ENCODE data around the gene ADGRD2. TPM values are rescaled to one million over a fixed set of nuclear protein-coding genes. Genes with fewer than 3 reads are reported as not detected.
A peak's percentile ranks its signal among the peaks of the same experiment; 100 is the strongest.

Gene ADGRD2
- polyA plus RNA-seq, 1 donor (not counting 4 experiments of a cell fraction or from before 2014, with no cell fraction given), result not detected

DNA sequence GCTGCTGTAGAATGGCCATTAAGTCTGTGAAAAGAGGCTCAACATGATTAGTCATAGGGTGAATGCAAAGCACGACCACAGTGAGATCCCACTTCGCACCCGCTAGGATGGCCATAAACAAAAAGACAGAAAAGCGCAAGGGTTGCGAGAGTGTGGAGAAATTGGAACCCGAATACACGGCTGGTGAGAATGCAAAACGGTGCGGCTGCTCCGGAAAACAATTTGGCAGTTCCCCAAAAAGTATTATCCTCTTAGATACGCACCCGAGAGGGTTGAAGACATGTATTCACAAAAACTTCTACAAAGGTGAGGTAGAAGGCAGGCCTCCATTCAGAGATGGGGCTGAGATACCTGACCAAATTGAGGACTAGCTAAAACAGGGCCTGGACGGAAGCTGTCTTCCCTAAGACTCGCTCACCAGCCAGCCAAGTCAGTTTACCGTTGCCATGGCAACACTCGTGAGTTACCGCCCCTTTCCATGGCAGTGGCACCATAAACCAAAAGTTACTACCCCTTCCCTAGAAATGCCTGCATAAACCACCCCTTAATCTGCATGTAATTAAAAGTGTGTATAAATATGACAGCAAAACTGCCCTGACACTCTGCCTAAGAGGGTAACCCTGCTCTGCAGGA lies 34.3 kb upstream of the ADGRD2 start:
- no peak for TF ChIP-seq CTCF (optimal IDR thresholded peaks at IDR 0.05 in 1 of 3, IDR thresholded peaks at IDR 0.05 in 1 of 3, conservative IDR thresholded peaks at IDR 0.05 in 1 of 3; ENCODE audit: extremely low read depth in 1 of 3, insufficient read depth in 2 of 3, low read length in 3 of 3)
- TF ChIP-seq EZH2 (IDR thresholded peaks at IDR 0.05; ENCODE audit: low read length), result no peak
- Histone ChIP-seq H3K27ac (ENCODE audit: control insufficient read depth, insufficient read depth, low read length) (no peak overlapping the region), H4K20me1 (ENCODE audit: control insufficient read depth, extremely low read depth, insufficient read depth, low read length) (no peaks in the 10 kb centered on the region), H3K27me3 (ENCODE audit: control insufficient read depth, extremely low read depth, insufficient read depth, low read length) (no peaks in the 10 kb centered on the region), H3K9me1 (ENCODE audit: control insufficient read depth, extremely low read depth, insufficient read depth, low read length) (no peaks in the 10 kb centered on the region), H3K36me3 (ENCODE audit: control insufficient read depth in 2 of 2, extremely low read depth in 1 of 2, insufficient read depth in 2 of 2, low read length in 2 of 2) (peaks cover 4 to 30% of the 10 kb centered on the region in 2 experiments), H3K9me3 (ENCODE audit: control insufficient read depth, low read depth, low read length) (no peaks in the 10 kb centered on the region), H3K4me1 (ENCODE audit: control insufficient read depth, extremely low read depth, insufficient read depth, low read length) (peaks cover 36% of the 10 kb centered on the region), H3K79me2 (ENCODE audit: control insufficient read depth, insufficient read depth, low read length) (peaks cover 23% of the 10 kb centered on the region), H3K9ac (ENCODE audit: control insufficient read depth, extremely low read depth, insufficient read depth, low read length) (no peak overlapping the region), H2AFZ (ENCODE audit: control insufficient read depth, low read length) (peak overlapping the region; percentile 89), H3K4me3 (ENCODE audit: control insufficient read depth in 2 of 3, extremely low read depth in 1 of 3, insufficient read depth in 2 of 3, low read depth in 1 of 3, low read length in 3 of 3) (peak overlapping the region in 1 of 3 experiments; percentile 100), H3K4me2 (ENCODE audit: control insufficient read depth, extremely low read depth, insufficient read depth, low read depth, low read length) (peak overlapping the region; percentile 50)
- no peak for FAIRE-seq
- DNase-seq (ENCODE audit: low read depth, low spot score), result no peak
- dilution Hi-C loops (cut with MboI; ENCODE audit: extremely low pct_ligation_motif_present, low sequenced_read_pairs), result no loop called here

DNA sequence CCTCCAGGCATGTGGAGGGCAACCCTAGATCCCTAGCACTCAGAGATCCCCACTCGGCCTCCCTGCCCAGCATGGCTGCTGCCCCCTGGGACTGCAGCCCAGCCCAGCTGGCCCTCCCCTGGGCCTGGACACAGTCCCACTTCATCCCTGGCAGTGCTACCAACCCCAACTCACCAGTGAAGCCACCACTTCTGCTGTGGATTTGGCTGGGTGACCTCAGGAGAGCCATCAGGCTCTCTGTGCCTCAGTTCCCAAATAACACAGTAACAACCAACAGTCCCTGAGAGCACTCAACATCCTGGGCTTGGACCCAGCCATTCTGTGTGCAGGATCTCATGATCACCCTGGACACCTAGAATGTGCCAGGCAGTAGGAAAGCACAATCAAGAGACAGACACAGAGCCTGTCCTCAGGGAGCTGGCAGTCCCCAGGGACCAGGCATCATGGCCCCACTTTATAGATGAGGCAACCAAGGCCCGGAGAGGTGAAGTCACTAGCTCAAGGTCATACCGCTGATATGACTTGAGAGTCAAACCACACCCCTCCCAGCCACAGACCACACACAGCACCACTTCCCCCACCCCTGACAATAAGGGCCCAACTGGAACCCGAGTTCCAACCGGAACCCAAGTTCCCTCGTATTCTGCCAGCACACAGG lies 30.3 kb upstream of the ADGRD2 start:
- FAIRE-seq, result no peak
- dilution Hi-C loops (cut with MboI; ENCODE audit: extremely low pct_ligation_motif_present, low sequenced_read_pairs), result no loop called here

More for the DNA sequence above, 30.3 kb upstream of the ADGRD2 start:
- no peak for TF ChIP-seq CTCF (optimal IDR thresholded peaks at IDR 0.05 in 1 of 3, IDR thresholded peaks at IDR 0.05 in 1 of 3, conservative IDR thresholded peaks at IDR 0.05 in 1 of 3; ENCODE audit: extremely low read depth in 1 of 3, insufficient read depth in 2 of 3, low read length in 3 of 3)
- no peak for TF ChIP-seq EZH2 (IDR thresholded peaks at IDR 0.05; ENCODE audit: low read length)
- no peaks in the 10 kb centered on the region for H3K4me1 ChIP-seq (ENCODE audit: control insufficient read depth, extremely low read depth, insufficient read depth, low read length)
- no peak overlapping the region for H3K4me2 ChIP-seq (ENCODE audit: control insufficient read depth, extremely low read depth, insufficient read depth, low read depth, low read length)
- no peak for DNase-seq (ENCODE audit: low read depth, low spot score)
- H4K20me1 ChIP-seq (ENCODE audit: control insufficient read depth, extremely low read depth, insufficient read depth, low read length), result no peaks in the 10 kb centered on the region
- H3K9ac ChIP-seq (ENCODE audit: control insufficient read depth, extremely low read depth, insufficient read depth, low read length), result no peak overlapping the region
- no peaks in the 10 kb centered on the region for H3K36me3 ChIP-seq (ENCODE audit: control insufficient read depth in 2 of 2, extremely low read depth in 1 of 2, insufficient read depth in 2 of 2, low read length in 2 of 2)
- H3K27me3 ChIP-seq (ENCODE audit: control insufficient read depth, extremely low read depth, insufficient read depth, low read length), result no peaks in the 10 kb centered on the region
- H3K27ac ChIP-seq (ENCODE audit: control insufficient read depth, insufficient read depth, low read length), result no peak overlapping the region
- H3K4me3 ChIP-seq (ENCODE audit: control insufficient read depth in 2 of 3, extremely low read depth in 1 of 3, insufficient read depth in 2 of 3, low read depth in 1 of 3, low read length in 3 of 3), result no peak overlapping the region
- no peaks in the 10 kb centered on the region for H3K9me1 ChIP-seq (ENCODE audit: control insufficient read depth, extremely low read depth, insufficient read depth, low read length)
- no peaks in the 10 kb centered on the region for H3K9me3 ChIP-seq (ENCODE audit: control insufficient read depth, low read depth, low read length)
- H3K79me2 ChIP-seq (ENCODE audit: control insufficient read depth, insufficient read depth, low read length), result peaks cover 3% of the 10 kb centered on the region
- H2AFZ ChIP-seq (ENCODE audit: control insufficient read depth, low read length), result no peak overlapping the region

All from keratinocyte (primary cell).